NOMO-1 treated with dmso at 0.1 percent for 144 hours (cell line): Measurements from ENCODE around the gene MRPL55.

Experiments
- DNase-seq: peaks from one replicate; lab custom pipeline; 2025; ENCODE audit not compliant: unreplicated experiment; lab: John Stamatoyannopoulos, UW

MRPL55 gene

GRCh38 chr1:228059634-228060457, 49.3 kb downstream of the MRPL55 start:
- no peak for DNase-seq

- DNase-seq: no peak
Observed at GRCh38 chr1:228058949-228059633, 50.0 kb downstream of the MRPL55 start.

- no peak for DNase-seq
Observed at GRCh38 chr1:228058172-228058948, 50.7 kb downstream of the MRPL55 start.
